ENCODE results near the gene HEATR5B. TPM values are rescaled to one million over a fixed set of nuclear protein-coding genes. Genes with fewer than 3 reads are reported as not detected.

Gene HEATR5B
- polyA plus RNA-seq, 1 of the 3 experiments (the other 2 are of a cell fraction): 10.8 TPM

GRCh38 chr2:36973320-36973719 is 110.9 kb downstream of the HEATR5B start:
- TF ChIP-seq RFX5 (IDR thresholded peaks at IDR 0.05; ENCODE audit: low read length): no peak
- no peak overlapping the region for H3K4me3 ChIP-seq (ENCODE audit: low read depth in 2 of 2, low read length in 1 of 2)
- POLR2A ChIA-PET: no interaction called here
- WGBS (ENCODE audit: low lambda C conversion rate): 85% methylated on average over 2 of the region's 2 CpGs
- no peaks in the 10 kb centered on the region for H3K9me2 ChIP-seq
- no peaks in the 10 kb centered on the region for H4K20me1 ChIP-seq (ENCODE audit: insufficient read depth)
- CTCF ChIA-PET: interaction anchor here (1.0 kb wide), 2 partner anchors 9 to 11 kb away, joined by 3 to 5 read pairs; no protein-coding TSS in a partner anchor
- H3K4me1 ChIP-seq (ENCODE audit: control insufficient read depth in 1 of 2, insufficient read depth in 2 of 2, low read depth in 1 of 2, low read length in 1 of 2): no peaks in the 10 kb centered on the region
- H3K9me3 ChIP-seq: no peaks in the 10 kb centered on the region
- H3K9ac ChIP-seq: no peak overlapping the region
- H3K4me2 ChIP-seq: no peak overlapping the region
- H3F3A ChIP-seq (replicated peaks; ENCODE audit: insufficient read depth): peaks cover 7% of the 10 kb centered on the region
- H2AFZ ChIP-seq (ENCODE audit: low read depth): no peak overlapping the region
- no peaks in the 10 kb centered on the region for H3K79me2 ChIP-seq (ENCODE audit: insufficient read depth)
- no peaks in the 10 kb centered on the region for H3K36me3 ChIP-seq (replicated peaks in 1 of 2; ENCODE audit: control insufficient read depth in 1 of 2, insufficient read depth in 2 of 2, low read length in 1 of 2)
- H3K27me3 ChIP-seq (ENCODE audit: insufficient read depth): no peaks in the 10 kb centered on the region
- no peak overlapping the region for H3K27ac ChIP-seq (ENCODE audit: low read depth in 2 of 2, low read length in 1 of 2)
- no peak for DNase-seq

GRCh38 chr2:36971990-36972389 is 112.2 kb downstream of the HEATR5B start:
- TF ChIP-seq PBX3 (IDR thresholded peaks at IDR 0.05): no peak
- CTCF ChIA-PET: no interaction called here
- no peak overlapping the region for H3K27ac ChIP-seq (ENCODE audit: low read depth in 2 of 2, low read length in 1 of 2)
- H2AFZ ChIP-seq (ENCODE audit: low read depth): no peak overlapping the region
- H3K79me2 ChIP-seq (ENCODE audit: insufficient read depth): no peaks in the 10 kb centered on the region
- H3K4me2 ChIP-seq: no peak overlapping the region
- H4K20me1 ChIP-seq (ENCODE audit: insufficient read depth): no peaks in the 10 kb centered on the region
- peaks cover 7% of the 10 kb centered on the region for H3F3A ChIP-seq (replicated peaks; ENCODE audit: insufficient read depth)
- no peaks in the 10 kb centered on the region for H3K9me3 ChIP-seq
- H3K4me1 ChIP-seq (ENCODE audit: control insufficient read depth in 1 of 2, insufficient read depth in 2 of 2, low read depth in 1 of 2, low read length in 1 of 2): peaks cover 0 to 3% of the 10 kb centered on the region in 2 experiments; a peak in 2 of 4 replicates
- no peaks in the 10 kb centered on the region for H3K9me2 ChIP-seq
- DNase-seq: no peak
- POLR2A ChIA-PET: no interaction called here
- H3K4me3 ChIP-seq (ENCODE audit: low read depth in 2 of 2, low read length in 1 of 2): no peak overlapping the region
- no peak overlapping the region for H3K9ac ChIP-seq
- no peaks in the 10 kb centered on the region for H3K36me3 ChIP-seq (replicated peaks in 1 of 2; ENCODE audit: control insufficient read depth in 1 of 2, insufficient read depth in 2 of 2, low read length in 1 of 2)
- H3K27me3 ChIP-seq (ENCODE audit: insufficient read depth): no peaks in the 10 kb centered on the region

DNA sequence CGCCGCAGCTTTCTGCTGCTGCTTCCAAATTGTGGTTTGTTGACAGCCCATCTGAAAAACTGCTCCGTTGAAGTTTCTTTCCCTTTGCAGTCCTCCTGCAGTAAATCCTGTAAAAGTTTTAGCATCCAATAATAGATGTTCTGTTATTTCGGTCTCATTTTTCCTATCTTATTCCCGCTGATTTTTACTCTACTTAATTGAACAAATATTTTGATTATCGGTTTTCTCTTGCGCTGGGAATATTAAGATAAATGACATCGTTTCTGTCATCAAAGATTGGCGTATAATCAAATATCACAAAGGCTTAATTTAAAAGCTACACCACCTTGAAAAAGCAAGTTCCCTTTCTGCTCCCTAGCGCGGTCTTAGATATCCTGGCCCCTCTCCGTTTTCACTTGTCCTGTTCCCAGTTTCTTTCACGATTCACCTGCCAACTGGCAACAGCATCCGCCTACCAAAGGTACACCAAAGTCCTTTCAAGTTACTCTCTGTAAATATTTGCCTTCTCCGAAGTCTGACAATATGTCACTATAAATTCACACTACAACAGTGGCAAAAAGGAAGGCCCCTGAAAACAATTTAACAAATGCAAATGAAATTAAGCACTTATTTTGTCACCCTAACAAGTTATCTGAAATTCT is 116.8 kb downstream of the HEATR5B start:
- 74% methylated on average over 15 of the region's 15 CpGs for WGBS (ENCODE audit: low lambda C conversion rate)
- H3K4me2 ChIP-seq: peak overlapping the region; percentile 90
- TF ChIP-seq RFX5 (IDR thresholded peaks at IDR 0.05; ENCODE audit: low read length) (no peak), MEF2A (IDR thresholded peaks at IDR 0.05; ENCODE audit: borderline replicate concordance, low read depth) (no peak), TCF12 (IDR thresholded peaks at IDR 0.05) (no peak), SMC3 (IDR thresholded peaks at IDR 0.05; ENCODE audit: low read depth, low read length) (no peak), CTCF (IDR thresholded peaks at IDR 0.05) (no peak), JUND (IDR thresholded peaks at IDR 0.05) (no peak)
- peaks cover 38% of the 10 kb centered on the region for H3K79me2 ChIP-seq (ENCODE audit: insufficient read depth)
- peak overlapping the region; percentile 98 for H2AFZ ChIP-seq (ENCODE audit: low read depth)
- ChIA-PET CTCF (interaction anchor here (0.6 to 1.7 kb wide), 6 partner anchors 13 to 203 kb away, joined by 3 to 7 read pairs (median 3); no protein-coding TSS in a partner anchor), POLR2A (interaction anchor here (1.0 kb wide), 1 partner anchor 16 kb away, joined by 3 read pairs; no protein-coding TSS in a partner anchor)
- H3K27ac ChIP-seq (ENCODE audit: low read depth in 2 of 2, low read length in 1 of 2): peak overlapping the region in 1 of 2 experiments; percentile 59; a peak in 2 of 4 replicates
- peaks cover 4% of the 10 kb centered on the region; the same call in 1 of the 2 replicates for H4K20me1 ChIP-seq (ENCODE audit: insufficient read depth)
- H3K36me3 ChIP-seq (replicated peaks in 1 of 2; ENCODE audit: control insufficient read depth in 1 of 2, insufficient read depth in 2 of 2, low read length in 1 of 2): no peaks in the 10 kb centered on the region
- H3K9me3 ChIP-seq: no peaks in the 10 kb centered on the region
- peaks cover 8 to 11% of the 10 kb centered on the region in 2 experiments; a peak in 3 of 4 replicates for H3K4me1 ChIP-seq (ENCODE audit: control insufficient read depth in 1 of 2, insufficient read depth in 2 of 2, low read depth in 1 of 2, low read length in 1 of 2)
- peak overlapping the region; percentile 82 for H3K9ac ChIP-seq
- H3K27me3 ChIP-seq (ENCODE audit: insufficient read depth): no peaks in the 10 kb centered on the region
- peak; percentile 20 for DNase-seq
- no peaks in the 10 kb centered on the region for H3K9me2 ChIP-seq
- no peaks in the 10 kb centered on the region for H3F3A ChIP-seq (replicated peaks; ENCODE audit: insufficient read depth)
- peak overlapping the region; percentile 74 for H3K4me3 ChIP-seq (ENCODE audit: low read depth in 2 of 2, low read length in 1 of 2)

All from SK-N-SH (cell line).